GM21367 (cell line): ENCODE results near the gene HIVEP3.

Experiments
- ATAC-seq: cut with Tn5 transposase; IDR thresholded peaks from one replicate; pipeline ENCODE4 v1.9.1; 2021; ENCODE audit not compliant: unreplicated experiment

HIVEP3 gene

DNA sequence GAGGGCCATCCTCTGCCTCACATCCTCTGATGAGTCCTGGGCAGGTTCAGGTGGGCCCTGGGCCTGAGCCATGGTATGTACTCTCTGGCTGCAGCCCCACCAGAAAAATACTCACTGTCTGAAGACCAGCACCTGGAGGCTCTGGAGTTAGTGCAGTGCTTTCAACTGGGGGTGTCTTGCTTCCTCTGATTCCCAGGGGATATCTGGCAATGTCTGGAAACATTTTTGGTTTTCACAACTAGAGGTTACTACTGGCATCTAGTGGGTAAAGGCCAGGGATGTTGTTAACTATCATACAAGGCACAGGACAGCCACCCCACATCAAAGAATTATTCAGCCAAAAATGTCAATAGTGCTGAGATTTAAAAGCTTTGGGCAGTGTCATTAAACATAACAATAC is 152.7 kb downstream of the HIVEP3 start:
- ATAC-seq: no peak

DNA sequence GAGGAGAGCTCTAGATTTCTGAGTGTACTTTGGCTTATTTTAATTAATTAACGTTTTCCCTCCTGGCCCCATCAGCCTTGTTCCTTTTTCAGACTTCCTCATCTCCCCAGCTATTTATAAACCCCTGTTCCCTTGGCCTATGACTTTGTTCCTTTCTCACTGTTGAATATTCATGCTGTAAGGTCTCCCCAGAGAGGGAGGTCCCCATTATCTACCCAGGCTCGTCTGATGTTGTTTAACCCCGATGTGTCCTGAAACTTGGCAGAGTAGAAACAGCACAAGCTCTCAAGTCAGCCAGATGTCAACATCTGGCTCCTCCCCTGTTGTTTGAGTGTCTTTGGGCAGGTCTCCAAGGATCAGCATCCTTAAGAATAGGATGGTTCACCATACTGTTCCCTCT is 153.6 kb downstream of the HIVEP3 start:
- no peak for ATAC-seq

DNA sequence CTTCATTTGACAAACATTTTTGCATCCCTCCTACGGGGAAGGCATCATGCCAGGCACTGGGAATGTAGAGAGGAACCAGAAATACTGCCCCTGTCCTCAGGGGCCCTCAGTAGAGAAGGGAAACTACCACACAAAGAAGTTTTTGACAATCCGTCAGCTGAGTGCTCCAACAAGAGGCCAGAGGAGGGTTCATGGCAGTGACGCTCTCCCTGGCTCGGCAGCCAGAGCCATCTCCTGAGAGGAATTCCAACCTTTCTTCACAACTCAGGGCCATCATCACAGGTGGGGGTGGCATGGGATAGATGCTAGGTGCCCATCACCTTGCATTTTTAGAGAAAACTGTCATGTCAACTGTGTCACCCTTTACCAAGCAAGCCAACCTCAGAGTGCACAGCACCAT is 154.1 kb downstream of the HIVEP3 start:
- no peak for ATAC-seq

DNA sequence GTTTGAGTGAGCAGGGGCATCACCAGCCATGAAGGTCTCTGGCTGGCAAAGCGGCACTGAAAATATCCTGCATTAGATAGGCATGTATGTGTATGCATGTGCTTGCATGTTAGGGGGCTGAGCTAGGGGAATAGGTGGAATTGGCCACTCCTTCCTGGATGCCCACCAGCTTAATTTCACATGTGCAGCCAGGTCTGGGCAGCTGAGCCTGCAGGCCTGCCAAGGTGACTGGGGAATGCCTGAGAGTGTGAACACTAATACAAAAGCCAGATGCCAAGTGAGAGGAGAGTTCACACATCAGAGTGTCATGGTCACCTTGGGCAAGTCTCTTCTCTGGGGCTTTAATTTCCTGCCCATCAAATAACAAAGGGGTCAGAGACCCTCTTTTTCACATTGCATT is 155.9 kb downstream of the HIVEP3 start:
- ATAC-seq: no peak

DNA sequence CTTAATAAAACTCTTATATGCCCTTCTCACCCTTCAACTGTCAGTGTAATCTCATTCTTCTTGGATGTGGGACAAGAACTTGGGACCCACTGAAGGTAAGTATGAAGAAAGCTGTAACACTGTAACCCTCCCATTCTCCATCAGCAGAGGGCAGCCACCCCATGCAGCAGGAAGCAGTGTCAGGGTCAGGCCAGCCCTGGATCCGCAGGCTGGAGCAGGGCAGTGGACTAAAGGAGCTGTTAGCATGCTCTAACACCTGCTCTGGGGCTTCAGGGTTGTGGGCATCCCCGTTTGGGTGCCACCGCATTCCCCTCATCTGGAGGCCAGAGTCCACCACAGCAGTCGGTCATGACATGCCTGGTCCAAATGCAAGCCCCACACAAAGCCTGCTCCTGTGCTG is 156.5 kb downstream of the HIVEP3 start:
- ATAC-seq: no peak

DNA sequence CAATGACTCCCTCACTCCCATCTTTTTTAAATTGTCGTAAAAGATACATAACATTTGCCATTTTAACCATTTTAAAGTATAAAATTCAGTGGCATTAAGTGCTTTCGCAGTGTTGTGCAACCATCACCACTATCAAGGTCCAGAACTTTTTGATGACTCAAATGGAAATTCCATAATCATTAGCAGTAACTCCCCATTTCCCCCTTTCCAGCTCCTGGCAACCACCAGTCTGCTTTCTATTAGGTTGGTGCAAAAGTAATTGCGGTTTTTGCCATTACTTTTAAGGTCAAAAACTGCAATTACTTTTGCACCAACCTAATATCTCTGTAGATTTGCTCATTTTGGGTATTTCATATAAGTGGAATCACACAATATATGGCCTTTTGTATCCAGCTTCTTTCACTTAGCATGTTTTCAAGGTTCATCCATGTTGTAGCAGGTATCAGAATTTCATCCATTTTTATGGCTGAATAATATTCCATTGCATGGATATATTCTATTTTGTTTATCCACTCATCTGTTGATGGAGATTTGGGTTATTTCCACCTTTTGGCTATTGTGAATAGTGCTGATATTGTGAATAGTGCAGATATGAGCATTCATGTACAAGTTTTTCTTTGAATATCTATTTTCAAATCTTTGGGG is 159.7 kb downstream of the HIVEP3 start:
- no peak for ATAC-seq

DNA sequence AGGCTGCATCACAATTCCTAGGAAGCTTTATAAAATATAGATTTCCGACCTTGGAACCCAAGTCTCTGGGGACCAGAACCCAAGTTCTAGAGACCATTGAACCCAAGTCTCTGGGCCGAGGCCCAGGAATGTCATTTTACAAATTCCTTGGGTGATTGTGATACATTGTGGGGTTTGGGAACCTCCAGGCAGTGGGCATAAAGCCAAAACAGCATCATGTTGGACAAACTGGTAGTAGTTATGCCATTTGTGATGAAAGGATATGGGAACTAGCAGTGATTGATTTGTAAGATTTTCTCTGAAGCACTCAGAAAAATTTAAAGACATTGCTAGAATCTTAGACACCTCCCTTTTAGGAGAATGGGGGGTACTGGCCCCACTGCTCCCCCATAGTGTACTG is 160.2 kb downstream of the HIVEP3 start:
- ATAC-seq: no peak

DNA sequence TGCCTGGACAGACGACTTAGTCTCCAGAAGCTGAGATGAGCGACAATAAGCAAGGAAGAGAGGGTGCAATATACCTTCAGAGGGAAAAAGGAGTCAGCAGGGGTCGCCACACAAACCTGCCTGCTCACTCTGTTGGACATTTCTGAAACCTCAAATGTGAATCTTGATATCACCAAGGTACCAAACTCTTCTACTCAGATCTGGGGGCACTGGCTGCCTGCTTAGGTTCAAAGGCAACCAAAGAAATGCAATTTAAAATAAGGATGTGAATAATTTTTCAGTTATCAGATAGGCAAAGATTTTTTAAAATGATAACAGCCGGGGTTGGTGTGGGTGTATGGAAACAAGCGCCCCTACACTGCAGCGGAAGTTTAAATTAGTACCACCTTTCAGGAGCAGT is 164.2 kb downstream of the HIVEP3 start:
- no peak for ATAC-seq

DNA sequence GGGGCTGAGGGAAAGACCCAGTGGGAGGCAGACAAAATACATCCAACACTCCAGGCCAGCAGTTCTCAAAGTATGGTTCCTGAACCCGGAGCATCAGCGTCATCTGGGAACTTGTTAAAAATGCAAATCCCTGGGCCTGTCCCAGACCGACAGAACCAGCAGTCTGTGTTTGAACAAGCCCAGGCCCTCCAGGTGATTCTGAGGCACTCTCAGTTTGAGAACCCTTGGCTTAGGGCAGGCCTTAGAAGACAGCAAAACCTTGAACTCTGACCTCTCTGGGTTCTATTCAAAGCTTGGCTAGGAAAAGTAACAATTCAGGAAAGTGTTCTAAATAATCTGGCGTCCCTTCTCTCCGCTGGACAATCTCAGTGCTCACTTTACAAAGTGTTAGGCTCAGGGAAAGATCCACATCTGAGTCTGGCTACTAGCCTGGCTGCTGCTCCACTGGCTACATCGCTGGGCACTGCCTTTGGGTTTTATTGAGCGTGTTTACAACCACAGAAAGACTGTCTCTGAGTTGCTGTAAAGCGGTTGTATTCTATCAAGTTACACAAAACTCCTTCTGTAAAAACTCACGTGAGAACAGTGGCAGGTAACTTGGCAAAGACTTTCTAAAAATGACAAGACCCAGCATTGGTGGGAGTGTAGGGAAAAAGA is 166.1 kb downstream of the HIVEP3 start:
- ATAC-seq: no peak

DNA sequence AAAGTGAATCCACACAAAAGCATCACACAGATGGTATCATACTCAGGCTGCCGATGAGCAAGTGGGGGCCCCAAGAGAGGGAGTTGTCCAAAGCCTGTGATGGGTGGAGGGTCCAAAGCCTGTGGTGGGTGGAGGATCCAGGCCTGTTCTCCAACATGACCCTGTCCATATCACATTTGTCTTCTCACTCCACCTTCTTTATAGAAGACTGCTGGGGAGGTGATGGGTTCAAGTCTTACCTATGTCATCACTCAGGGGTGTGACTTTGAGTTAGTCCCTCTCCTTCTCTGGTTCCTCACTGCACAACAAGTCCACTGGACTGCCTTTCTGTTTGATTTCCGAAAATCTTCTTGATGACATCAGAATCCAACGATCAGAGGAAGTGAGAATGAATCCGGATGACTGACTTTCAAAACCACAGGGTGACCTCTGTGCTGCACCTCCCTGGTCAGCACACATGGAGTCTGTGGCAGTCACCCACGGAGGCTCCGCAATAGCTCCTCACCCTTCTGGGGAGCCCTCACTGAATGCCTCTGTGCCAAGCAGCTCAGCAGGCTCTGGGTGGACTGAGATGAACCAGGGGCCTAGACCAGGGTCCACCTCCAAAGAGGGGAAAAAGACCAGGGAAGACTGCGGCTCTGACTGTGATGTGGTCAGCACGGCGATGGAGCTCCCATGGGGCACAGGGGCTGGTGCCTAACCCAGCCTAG is 166.8 kb downstream of the HIVEP3 start:
- no peak for ATAC-seq

DNA sequence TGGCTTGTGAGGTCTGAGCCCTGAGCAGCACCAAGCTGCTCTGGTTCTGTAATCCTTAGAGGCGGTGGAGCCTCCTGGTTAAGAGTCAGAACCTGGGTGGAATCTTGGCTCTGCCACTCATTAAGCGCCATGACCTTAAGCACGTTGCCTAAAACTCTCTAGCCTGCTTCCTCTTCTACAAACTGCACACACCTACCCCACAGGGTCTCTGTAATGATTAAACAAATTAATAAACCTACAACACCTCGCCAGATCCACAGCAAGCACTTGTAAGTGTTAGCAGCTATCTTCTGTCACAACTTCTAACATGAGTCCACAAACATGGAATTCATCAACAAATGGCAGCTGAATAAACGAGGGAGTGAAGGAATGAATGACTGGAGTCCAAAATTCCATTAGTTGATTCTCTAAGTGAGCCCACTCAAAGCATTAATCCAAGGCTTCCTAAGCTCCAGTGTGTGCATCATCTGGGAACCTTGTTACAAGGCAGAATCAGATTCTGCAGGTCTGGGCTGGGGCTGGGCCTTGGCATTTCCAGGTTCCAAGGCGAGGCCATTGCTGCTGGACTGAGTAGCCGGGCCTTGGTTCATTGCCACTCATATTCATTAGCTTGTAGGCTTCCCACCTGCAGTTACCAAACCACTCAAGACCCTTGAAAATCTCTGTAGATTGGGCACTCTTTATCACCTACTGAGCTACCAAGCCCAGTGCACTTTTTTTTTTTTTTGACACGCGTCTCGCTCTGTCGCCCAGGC is 168.6 kb downstream of the HIVEP3 start:
- ATAC-seq: no peak

DNA sequence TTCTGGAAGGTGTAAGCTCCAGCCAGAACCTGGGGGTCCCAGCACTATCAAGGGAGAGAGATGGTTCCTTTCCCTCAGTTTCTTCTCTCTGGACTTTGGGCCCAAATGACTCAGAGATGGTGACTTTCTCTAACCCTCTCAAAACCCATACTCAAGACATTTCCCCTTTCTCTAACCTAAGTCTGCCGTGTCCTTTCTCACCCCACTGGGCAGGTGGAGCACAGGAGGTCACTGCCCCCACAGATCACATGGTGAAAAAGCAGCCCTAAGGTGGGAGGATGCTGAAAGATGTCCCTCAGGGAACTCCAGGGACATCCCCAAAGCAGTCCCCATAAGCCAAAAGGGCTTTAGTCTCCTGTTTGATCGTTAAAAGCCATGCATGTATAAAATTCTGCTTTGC is 173.7 kb downstream of the HIVEP3 start:
- ATAC-seq: no peak

DNA sequence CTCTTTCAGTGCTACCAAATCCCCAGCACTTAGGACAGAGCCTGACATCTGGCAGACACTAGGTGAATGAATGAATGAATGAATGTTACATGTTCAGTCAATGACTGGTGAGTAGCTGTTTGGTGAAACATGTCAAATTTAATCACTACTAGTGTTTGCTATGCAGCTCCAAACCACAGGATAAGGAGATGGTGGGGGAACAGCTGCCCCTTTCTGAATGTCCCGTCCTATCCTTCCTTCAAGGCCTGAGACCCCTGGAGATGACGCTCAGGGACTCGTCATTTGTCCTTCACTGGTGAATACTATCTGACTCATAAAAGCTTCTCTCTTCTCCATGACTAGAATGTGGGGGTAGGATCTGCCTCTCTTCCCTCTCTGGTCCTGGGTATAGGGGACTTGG is 175.4 kb downstream of the HIVEP3 start:
- ATAC-seq: no peak

DNA sequence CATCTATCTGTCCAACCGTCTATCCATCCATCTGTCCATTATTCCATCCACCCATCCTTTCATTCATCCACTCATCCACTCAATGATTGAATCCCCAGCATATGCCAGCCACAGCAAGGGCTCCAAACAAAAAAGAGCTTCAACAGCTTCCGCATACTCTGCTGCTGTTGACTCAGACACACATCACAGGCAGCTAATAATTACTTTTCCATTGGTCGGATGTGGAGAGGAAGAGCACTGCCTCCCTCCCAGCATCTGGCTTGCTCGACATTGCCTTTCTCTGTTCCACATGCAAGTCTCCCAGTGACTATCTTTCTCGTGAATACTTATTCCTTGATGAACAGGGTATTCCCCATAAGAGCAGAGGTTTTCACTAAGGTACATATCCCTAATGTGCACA is 176.5 kb downstream of the HIVEP3 start:
- ATAC-seq: no peak

DNA sequence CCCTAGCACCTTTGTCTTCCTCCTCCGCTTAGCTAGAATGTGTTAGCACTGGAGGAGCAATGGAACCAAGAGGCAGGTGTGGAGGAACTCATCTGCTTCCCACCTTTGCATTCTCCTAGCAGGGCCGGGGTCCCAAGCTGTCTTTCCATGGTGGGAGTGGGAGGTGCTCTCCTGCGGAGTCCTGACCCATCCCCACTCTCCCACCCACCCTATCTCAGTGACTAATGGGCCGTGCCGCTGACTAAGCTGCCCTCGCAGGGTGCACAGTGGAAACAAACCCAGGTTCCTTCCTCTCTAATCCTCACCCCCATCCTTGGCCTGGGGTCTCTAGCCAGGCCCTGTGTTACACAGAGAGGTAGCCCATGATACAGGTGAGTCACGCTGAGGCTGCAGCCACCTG is 177.5 kb downstream of the HIVEP3 start:
- no peak for ATAC-seq

DNA sequence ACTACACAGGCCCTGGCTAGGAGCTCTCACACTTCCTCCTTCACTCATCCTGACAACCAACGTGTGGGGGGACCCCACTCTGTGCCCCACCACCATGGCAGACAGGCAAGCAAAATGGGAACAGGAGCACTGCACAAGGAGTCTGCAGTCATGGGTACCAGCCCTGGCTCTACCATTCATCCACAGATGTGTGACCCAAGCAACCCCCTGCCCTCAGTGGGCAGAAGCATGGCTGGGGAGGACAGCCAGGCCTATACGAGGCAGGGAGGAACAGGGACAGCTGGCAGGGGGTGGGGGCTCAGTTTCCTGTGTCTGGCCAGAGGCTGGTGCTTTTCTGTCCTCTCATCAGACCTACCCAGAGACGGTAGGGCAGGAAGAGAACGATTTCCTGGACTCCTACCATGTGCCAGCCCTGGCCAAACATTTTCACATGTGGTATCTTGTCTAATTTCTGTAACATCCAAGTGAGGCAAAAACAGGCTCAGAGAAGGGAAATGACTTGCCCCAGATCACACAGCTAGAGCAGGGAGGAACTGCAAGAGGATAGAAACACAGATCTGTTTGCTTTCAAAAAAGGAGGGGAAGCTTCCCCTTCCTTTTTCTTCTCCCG is 178.0 kb downstream of the HIVEP3 start:
- no peak for ATAC-seq

DNA sequence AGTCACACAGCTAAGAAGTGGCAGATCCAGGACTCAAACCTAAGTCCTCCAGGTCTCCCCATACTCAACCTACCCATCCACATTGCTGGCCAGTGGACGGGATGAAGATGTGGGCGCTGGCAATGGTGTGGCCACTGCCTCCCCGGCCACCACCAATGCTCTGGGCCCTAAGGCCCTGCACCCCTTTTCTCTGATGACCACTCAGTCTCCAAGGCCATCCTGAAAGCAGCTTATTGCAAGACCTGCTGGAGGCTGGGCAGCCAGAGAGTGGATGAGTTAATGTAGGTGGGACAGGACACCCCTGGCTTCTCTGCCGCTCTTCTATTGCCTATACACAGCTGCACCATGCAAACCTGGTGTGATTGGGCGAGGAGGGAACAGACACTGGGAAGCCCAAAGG is 178.7 kb downstream of the HIVEP3 start:
- ATAC-seq: no peak

DNA sequence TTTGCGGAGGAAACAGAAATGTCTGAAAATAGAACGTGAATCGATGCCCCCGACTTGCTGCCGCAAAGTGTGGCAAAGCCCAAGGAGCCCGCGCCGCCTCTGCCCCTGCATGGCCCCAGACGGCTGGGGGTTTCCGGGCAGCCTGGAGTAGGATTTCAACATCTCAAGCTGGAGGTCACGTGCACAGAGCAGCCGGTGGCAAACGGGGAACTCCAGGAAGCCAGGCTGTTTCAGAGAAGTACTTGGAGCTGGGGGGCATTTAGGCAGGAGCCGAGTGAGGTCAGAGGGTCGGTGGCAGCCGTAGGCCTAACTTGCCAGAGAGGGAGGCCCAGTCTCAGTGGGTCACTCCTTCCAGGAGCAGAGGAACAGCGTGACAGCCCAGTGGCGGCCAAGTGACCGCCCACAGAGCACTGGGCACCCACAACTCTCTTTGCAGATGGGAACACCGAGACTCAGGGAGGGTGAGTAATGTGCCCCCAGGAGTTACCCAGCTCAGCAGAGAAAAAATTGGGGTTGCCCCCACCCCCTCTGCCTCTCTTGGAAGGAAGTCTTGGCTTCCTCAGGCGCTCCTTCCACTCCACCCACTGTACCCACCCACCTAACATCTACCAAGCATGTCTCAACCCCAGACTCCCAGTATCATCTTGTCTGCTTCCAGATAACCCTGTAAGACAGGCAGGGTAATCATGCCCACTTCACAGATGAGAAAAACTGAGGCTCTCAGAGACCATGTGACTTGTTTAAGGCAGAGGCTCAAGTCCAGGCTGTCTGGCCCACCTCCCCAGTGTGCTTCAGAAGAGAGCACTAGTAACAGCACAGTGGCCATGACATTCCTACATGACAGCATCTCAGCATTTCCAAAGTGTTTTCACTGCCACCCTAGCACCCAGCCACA is 179.4 kb downstream of the HIVEP3 start:
- peak; percentile 70 for ATAC-seq

DNA sequence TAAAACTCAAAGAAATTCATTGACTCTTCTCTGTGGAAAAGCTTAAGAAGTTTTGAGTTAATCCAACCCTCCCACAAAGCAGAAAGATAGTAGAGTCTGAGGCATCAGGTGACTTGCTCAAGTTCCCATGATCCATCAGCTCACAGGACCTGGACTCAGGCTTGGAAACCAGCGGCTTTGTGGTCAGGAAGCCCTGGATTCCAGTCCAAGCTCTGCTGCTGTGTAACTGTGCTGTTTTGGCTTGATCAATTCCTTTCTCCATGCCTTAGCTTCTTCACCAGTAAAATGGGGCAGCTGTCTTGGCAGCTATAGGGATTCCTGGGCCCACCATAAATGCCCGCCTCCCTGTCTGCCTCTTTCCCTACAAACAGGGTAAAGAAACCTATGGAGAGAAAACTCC is 180.2 kb downstream of the HIVEP3 start:
- no peak for ATAC-seq

DNA sequence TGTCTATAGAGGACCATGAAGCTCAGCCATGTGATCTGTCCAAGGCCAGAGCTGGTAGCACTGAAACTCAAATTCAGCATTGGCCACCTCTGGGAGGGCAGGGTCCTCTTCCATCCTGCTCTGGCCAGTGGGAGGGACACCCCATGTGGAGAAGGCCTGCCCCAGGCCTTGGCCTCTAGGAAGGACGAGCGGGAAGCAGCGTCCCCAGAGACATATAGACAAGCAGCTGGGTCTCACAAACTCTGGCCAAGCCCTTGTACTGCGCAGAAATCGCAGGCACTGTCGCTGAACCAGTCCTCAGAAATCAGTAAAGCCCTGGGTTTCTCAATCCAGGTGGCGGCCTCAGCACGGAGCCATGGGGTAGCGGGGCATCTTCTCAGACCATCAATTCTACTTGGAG is 180.7 kb downstream of the HIVEP3 start:
- no peak for ATAC-seq
